GM12878 (cell line): ENCODE results near the gene UFC1. TPM values are rescaled to one million over a fixed set of nuclear protein-coding genes. Genes with fewer than 3 reads are reported as not detected.

Experiments used
- ATAC-seq: fragments of 200-7000 bp; cut with Tn5 transposase; 3 replicates; pipeline ENCODE4 v1.9.1; 2020; ENCODE audit warnings: mild to moderate bottlenecking, moderate library complexity
- BruUV-seq: library from RNA; stranded (reverse); fragments of 400-500 nt; replicated peaks from 2 replicates; lab custom pipeline; 2021; lab: Mats Ljungman, UMichigan
- CTCF ChIA-PET: fragments of 300-600 bp; sonication (Branson Sonifier 250); formaldehyde crosslinking; extraction: SDS; loops from one replicate; lab custom pipeline; 2021; ENCODE audit warnings: inconsistent platforms; lab: Yijun Ruan, JAX
- POLR2A ChIA-PET: fragments of 350-600 bp; formaldehyde crosslinking; extraction: SDS; loops from one replicate; lab custom pipeline; 2021; ENCODE audit warnings: inconsistent platforms; lab: Charles Lee
- RAD21 ChIA-PET: fragments of 300-600 bp; sonication (Branson Sonifier 250); formaldehyde crosslinking; loops from one replicate; lab custom pipeline; 2023; ENCODE audit warnings: antibody characterized with exemption; ENCODE audit not compliant: unreplicated experiment; lab: Charles Lee
- SMC1A ChIA-PET: fragments of 300-600 bp; sonication (Branson Sonifier 250); formaldehyde crosslinking; loops from one replicate; lab custom pipeline; 2023; ENCODE audit not compliant: unreplicated experiment, uncharacterized antibody; lab: Charles Lee
- DNase-seq: peaks from one replicate; pipeline ENCODE4 v3.0.0-alpha.2; 2011; ENCODE audit warnings: low read depth, low spot score
- FAIRE-seq: peaks from 3 replicates; lab custom pipeline; 2011; peaks lifted over from hg19 to GRCh38; lab: Jason Lieb, UNC
- H2AFZ ChIP-seq: 2 replicates; pipeline ENCODE4 v1.6.0; 2011; ENCODE audit warnings: low read depth, low read length, control low read depth; ENCODE audit not compliant: control insufficient read depth
- H3K27ac ChIP-seq: 2 replicates; pipeline ENCODE4 v1.5.1; 2011; ENCODE audit warnings: control low read depth; ENCODE audit not compliant: control insufficient read depth, insufficient read depth
- H3K27me3 ChIP-seq, 2 experiments: replicated peaks in 1 of 2; 2 replicates each; pipeline versions ENCODE4 v1.6.0 to v1.6.1; 2011; ENCODE audit warnings: low read length in 1 of 2; ENCODE audit not compliant: control insufficient read depth in 2 of 2, insufficient read depth in 2 of 2
- H3K36me3 ChIP-seq, 2 experiments: 2 replicates each; pipeline ENCODE4 v1.5.1; 2011; ENCODE audit warnings: low read length in 1 of 2; ENCODE audit not compliant: control insufficient read depth in 2 of 2, insufficient read depth in 2 of 2
- H3K4me1 ChIP-seq: 2 replicates; pipeline ENCODE4 v1.6.1; 2011; ENCODE audit warnings: mild to moderate bottlenecking, low read length, moderate library complexity, mixed read lengths; ENCODE audit not compliant: control insufficient read depth, insufficient read depth
- H3K4me2 ChIP-seq: 2 replicates; pipeline ENCODE4 v1.6.0; 2011; ENCODE audit warnings: control low read depth; ENCODE audit not compliant: control insufficient read depth, insufficient read depth
- H3K4me3 ChIP-seq: fragments of 200-600 bp; sonication (generic); 2 replicates; pipeline ENCODE4 v1.5.1; 2016
- H3K79me2 ChIP-seq: 2 replicates; pipeline ENCODE4 v1.6.0; 2011; ENCODE audit warnings: low read length; ENCODE audit not compliant: control insufficient read depth, insufficient read depth
- H3K9ac ChIP-seq: 2 replicates; pipeline ENCODE4 v1.8.0; 2011; ENCODE audit warnings: low read length, control low read depth, mixed read lengths; ENCODE audit not compliant: control insufficient read depth, insufficient read depth
- H3K9me3 ChIP-seq: replicated peaks from 3 replicates; pipeline ENCODE4 v1.5.1; 2011; ENCODE audit warnings: mild to moderate bottlenecking, low read length; ENCODE audit not compliant: control insufficient read depth, insufficient read depth
- H4K20me1 ChIP-seq: 2 replicates; pipeline ENCODE4 v1.6.0; 2011; ENCODE audit not compliant: control insufficient read depth, insufficient read depth
- CBFB ChIP-seq: IDR thresholded peaks from 2 replicates; pipeline ENCODE4 v1.6.1; 2016; ENCODE audit warnings: antibody characterized with exemption, low read depth
- HDGF ChIP-seq: fragments of 450-650 bp; IDR thresholded peaks from 2 replicates; pipeline ENCODE4 v1.6.1; 2016; ENCODE audit warnings: antibody characterized with exemption
- NR2F1 ChIP-seq: fragments of 450-650 bp; conservative IDR thresholded peaks from 2 replicates; pipeline ENCODE4 v1.6.1; 2017; ENCODE audit warnings: mild to moderate bottlenecking
- WGBS: methylation state at CpG from one replicate; pipeline ENCODE4 v1.1.6; 2016; ENCODE audit warnings: low lambda C conversion rate; ENCODE audit not compliant: insufficient replicate concordance, insufficient coverage; ENCODE audit errors: missing lambda C conversion rate; 5-methylcytosine and 5-hydroxymethylcytosine counted together
- in situ Hi-C: fragments of 300-500 bp; cut with MboI; formaldehyde crosslinking; loops from 9 replicates; pipeline ENCODE4 v1.14.3; 2018; ENCODE audit warnings: mixed read lengths
- intact Hi-C: fragments of 100-400 bp; cut with micrococcal nuclease; formaldehyde crosslinking; loops from one replicate; pipeline ENCODE4 v1.14.2; 2022; ENCODE audit not compliant: unreplicated experiment
- polyA plus RNA-seq, 11 experiments: library from polyadenylated mRNA; depleted of rRNA in 4 of 11; unstranded in 6 of 11; stranded (reverse) in 5 of 11; fragments of >200 nt; fragmentation: Nextera tagmentation in 4 of 11; fragmentation: Illumina TruSeq in 1 of 11; extraction: Ambion mirVana in 4 of 11; extraction: Trizol in 1 of 11; gene quantifications; 1 replicate in 1 of 11; 2 replicates in 10 of 11; pipeline versions ENCODE4 v1.2.1 to v1.2.3, GENCODE V29; 2011 to 2016; ENCODE audit warnings: inconsistent platforms in 2 of 11, missing spikeins in 2 of 11, low read depth in 1 of 11
- total RNA-seq, 4 experiments: library from RNA; depleted of rRNA in 3 of 4; stranded (reverse); fragments of >200 nt in 3 of 4; fragmentation: Illumina TruSeq in 1 of 4; extraction: Trizol in 1 of 4; gene quantifications; 2 replicates each; pipeline versions ENCODE4 v1.2.1 to v1.2.3, GENCODE V29; 2013 to 2021
- TF ChIP-seq, protein P1 (sequence below): fragments of 450-650 bp; formaldehyde crosslinking; IDR thresholded peaks from 2 replicates; pipeline ENCODE4 v1.5.0; 2022; ENCODE audit warnings: mild to moderate bottlenecking, missing genetic modification characterization

The UFC1 gene
- total and polyA plus RNA-seq, 10 of the 15 experiments (the other 5 are each of a cell fraction or from before 2014, with no cell fraction given): 95.9 to 239 (median 151) TPM

DNA sequence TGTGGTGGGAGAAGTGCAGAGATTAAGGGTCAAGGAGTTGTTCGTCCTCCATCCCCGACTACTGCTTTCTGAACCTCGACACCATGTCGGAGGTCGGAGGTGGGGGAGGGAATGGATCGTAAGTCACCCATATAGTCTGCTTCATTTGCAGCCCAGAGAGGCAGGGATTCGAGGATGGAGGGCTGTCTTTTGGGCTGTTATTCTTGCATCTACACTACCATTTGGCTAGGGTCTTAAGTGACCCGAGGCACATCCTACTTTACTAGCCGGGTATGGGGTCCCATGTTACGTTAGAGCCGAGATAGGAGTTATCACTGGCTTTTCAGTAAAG is 6.1 kb downstream of the UFC1 start:
- no peak for FAIRE-seq

More for the DNA sequence above, 6.1 kb downstream of the UFC1 start:
- Histone ChIP-seq H2AFZ (peak overlapping the region; percentile 82), H4K20me1 (no peaks in the 10 kb centered on the region), H3K4me3 (peak overlapping the region; percentile 83), H3K27ac (peak overlapping the region; percentile 68), H3K4me2 (peak overlapping the region; percentile 97), H3K4me1 (peaks cover 15% of the 10 kb centered on the region), H3K79me2 (peaks cover 14% of the 10 kb centered on the region), H3K36me3 (peaks cover 0 to 15% of the 10 kb centered on the region in 2 experiments), H3K9me3 (no peaks in the 10 kb centered on the region), H3K27me3 (no peaks in the 10 kb centered on the region), H3K9ac (peak overlapping the region; percentile 89)
- POLR2A ChIA-PET: no interaction called here
- in situ Hi-C loops (no loop called here), intact Hi-C loops (no loop called here)
- CTCF ChIA-PET: no interaction called here
- SMC1A ChIA-PET: no interaction called here
- BruUV-seq: no TSS peak
- no peak for DNase-seq
- 19% methylated on average over 11 of the region's 11 CpGs for WGBS
- no peak for ATAC-seq
- TF ChIP-seq NR2F1 (0 out of 2 replicates have a peak, but pooled peaks have one; percentile 7), HDGF (peak; percentile 20; the same call in 1 of the 2 replicates), CBFB (no peak)
- TF ChIP-seq, protein P1, sequence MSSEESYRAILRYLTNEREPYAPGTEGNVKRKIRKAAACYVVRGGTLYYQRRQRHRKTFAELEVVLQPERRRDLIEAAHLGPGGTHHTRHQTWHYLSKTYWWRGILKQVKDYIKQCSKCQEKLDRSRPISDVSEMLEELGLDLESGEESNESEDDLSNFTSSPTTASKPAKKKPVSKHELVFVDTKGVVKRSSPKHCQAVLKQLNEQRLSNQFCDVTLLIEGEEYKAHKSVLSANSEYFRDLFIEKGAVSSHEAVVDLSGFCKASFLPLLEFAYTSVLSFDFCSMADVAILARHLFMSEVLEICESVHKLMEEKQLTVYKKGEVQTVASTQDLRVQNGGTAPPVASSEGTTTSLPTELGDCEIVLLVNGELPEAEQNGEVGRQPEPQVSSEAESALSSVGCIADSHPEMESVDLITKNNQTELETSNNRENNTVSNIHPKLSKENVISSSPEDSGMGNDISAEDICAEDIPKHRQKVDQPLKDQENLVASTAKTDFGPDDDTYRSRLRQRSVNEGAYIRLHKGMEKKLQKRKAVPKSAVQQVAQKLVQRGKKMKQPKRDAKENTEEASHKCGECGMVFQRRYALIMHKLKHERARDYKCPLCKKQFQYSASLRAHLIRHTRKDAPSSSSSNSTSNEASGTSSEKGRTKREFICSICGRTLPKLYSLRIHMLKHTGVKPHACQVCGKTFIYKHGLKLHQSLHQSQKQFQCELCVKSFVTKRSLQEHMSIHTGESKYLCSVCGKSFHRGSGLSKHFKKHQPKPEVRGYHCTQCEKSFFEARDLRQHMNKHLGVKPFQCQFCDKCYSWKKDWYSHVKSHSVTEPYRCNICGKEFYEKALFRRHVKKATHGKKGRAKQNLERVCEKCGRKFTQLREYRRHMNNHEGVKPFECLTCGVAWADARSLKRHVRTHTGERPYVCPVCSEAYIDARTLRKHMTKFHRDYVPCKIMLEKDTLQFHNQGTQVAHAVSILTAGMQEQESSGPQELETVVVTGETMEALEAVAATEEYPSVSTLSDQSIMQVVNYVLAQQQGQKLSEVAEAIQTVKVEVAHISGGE (CRISPR knock-in tag): 0 out of 2 replicates have a peak, but pooled peaks have one; percentile 16
- RAD21 ChIA-PET: no interaction called here
